IMR-90 (cell line): Measurements from ENCODE around the gene LGMN. TPM values are rescaled to one million over a fixed set of nuclear protein-coding genes. Genes with fewer than 3 reads are reported as not detected.
A peak's percentile ranks its signal among the peaks of the same experiment; 100 is the strongest.

ENCODE experiments used
- ATAC-seq: fragments of 200-7000 bp; cut with Tn5 transposase; 2 replicates; pipeline ENCODE4 v1.9.1; 2020; ENCODE audit warnings: low read depth, mild to moderate bottlenecking, moderate library complexity
- BruUV-seq: library from RNA; stranded (reverse); fragments of 400-500 nt; replicated peaks from 2 replicates; lab custom pipeline; 2021; lab: Mats Ljungman, UMichigan
- CTCF ChIA-PET: fragments of 300-600 bp; formaldehyde crosslinking; extraction: SDS; loops from one replicate; lab custom pipeline; 2021; ENCODE audit warnings: antibody characterized with exemption; lab: Yijun Ruan, JAX
- POLR2A ChIA-PET: fragments of 300-600 bp; sonication (Branson Sonifier 250); formaldehyde crosslinking; loops from one replicate; lab custom pipeline; 2022; ENCODE audit warnings: antibody characterized with exemption; ENCODE audit not compliant: unreplicated experiment; lab: Charles Lee
- DNase-seq: peaks from one replicate; pipeline ENCODE4 v3.0.0; 2013
- H2AFZ ChIP-seq: replicated peaks from 2 replicates; pipeline ENCODE3; 2013; ENCODE audit warnings: low read length, mild to moderate bottlenecking; ENCODE audit not compliant: poor library complexity
- H2AK5ac ChIP-seq: 2 replicates; pipeline ENCODE4 v1.6.1; 2013; ENCODE audit warnings: low read depth, low read length, inconsistent platforms
- H2AK9ac ChIP-seq: replicated peaks from 2 replicates; pipeline ENCODE3; 2013; ENCODE audit warnings: mild to moderate bottlenecking, low read depth, low read length, moderate library complexity; ENCODE audit not compliant: poor library complexity
- H2BK120ac ChIP-seq: 2 replicates; pipeline ENCODE4 v1.6.1; 2013; ENCODE audit warnings: low read depth, low read length, inconsistent platforms
- H2BK15ac ChIP-seq: 3 replicates; pipeline ENCODE4 v1.6.1; 2013; ENCODE audit warnings: low read depth, low read length, inconsistent platforms
- H2BK20ac ChIP-seq: 2 replicates; pipeline ENCODE4 v1.6.1; 2013; ENCODE audit warnings: low read depth, mild to moderate bottlenecking, inconsistent platforms, low read length, moderate library complexity
- H2BK5ac ChIP-seq: 2 replicates; pipeline ENCODE4 v1.6.1; 2013; ENCODE audit warnings: mild to moderate bottlenecking, low read depth, low read length, inconsistent platforms; ENCODE audit not compliant: poor library complexity, severe bottlenecking
- H3K14ac ChIP-seq: replicated peaks from 2 replicates; pipeline ENCODE4 v1.6.1; 2013; ENCODE audit warnings: low read depth, low read length, inconsistent platforms
- H3K18ac ChIP-seq: 2 replicates; pipeline ENCODE4 v1.6.1; 2013; ENCODE audit warnings: low read depth, low read length, control low read depth
- H3K23ac ChIP-seq: 2 replicates; pipeline ENCODE4 v1.6.1; 2013; ENCODE audit warnings: low read depth, low read length, inconsistent platforms
- H3K27ac ChIP-seq: 2 replicates; pipeline ENCODE4 v1.5.1; 2013; ENCODE audit warnings: mild to moderate bottlenecking, control low read depth, low read length; ENCODE audit not compliant: insufficient read depth
- H3K27me3 ChIP-seq: 2 replicates; pipeline ENCODE4 v1.6.1; 2013; ENCODE audit warnings: low read length; ENCODE audit not compliant: control insufficient read depth, insufficient read depth
- H3K36me3 ChIP-seq: 2 replicates; pipeline ENCODE4 v1.6.1; 2013; ENCODE audit warnings: low read length, mixed read lengths; ENCODE audit not compliant: control insufficient read depth, insufficient read depth
- H3K4ac ChIP-seq: 2 replicates; pipeline ENCODE4 v1.6.1; 2013; ENCODE audit warnings: low read depth, low read length, inconsistent platforms
- H3K4me1 ChIP-seq: 2 replicates; pipeline ENCODE4 v1.6.1; 2013; ENCODE audit warnings: low read length, mixed read lengths; ENCODE audit not compliant: control insufficient read depth, insufficient read depth
- H3K4me2 ChIP-seq: 2 replicates; pipeline ENCODE4 v1.6.1; 2013; ENCODE audit warnings: low read depth, mild to moderate bottlenecking, control low read depth, low read length, moderate library complexity
- H3K4me3 ChIP-seq: 2 replicates; pipeline ENCODE4 v1.5.1; 2013; ENCODE audit warnings: low read depth, mild to moderate bottlenecking, control low read depth, low read length, moderate library complexity; ENCODE audit not compliant: insufficient read depth
- H3K56ac ChIP-seq: 2 replicates; pipeline ENCODE4 v1.6.1; 2013; ENCODE audit warnings: low read length, inconsistent platforms; ENCODE audit not compliant: insufficient read depth; ENCODE audit errors: extremely low read depth
- H3K79me1 ChIP-seq, 2 experiments: 2 replicates each; pipeline ENCODE4 v1.6.1; 2013; ENCODE audit warnings: low read length in 2 of 2, inconsistent platforms in 1 of 2, low read depth in 1 of 2
- H3K9ac ChIP-seq: 2 replicates; pipeline ENCODE4 v1.6.1; 2013; ENCODE audit warnings: low read depth, low read length, control low read depth
- H3K9me1 ChIP-seq: 2 replicates; pipeline ENCODE4 v1.6.1; 2013; ENCODE audit warnings: low read length, inconsistent platforms; ENCODE audit not compliant: insufficient read depth
- H3K9me3 ChIP-seq: 2 replicates; pipeline ENCODE4 v1.6.1; 2013; ENCODE audit warnings: low read length; ENCODE audit not compliant: control insufficient read depth, insufficient read depth
- H4K20me1 ChIP-seq: 2 replicates; pipeline ENCODE4 v1.6.1; 2013; ENCODE audit warnings: low read length, inconsistent platforms; ENCODE audit not compliant: insufficient read depth
- H4K5ac ChIP-seq: 2 replicates; pipeline ENCODE4 v1.6.1; 2013; ENCODE audit warnings: mild to moderate bottlenecking, low read depth, low read length, control low read depth
- H4K8ac ChIP-seq, 2 experiments: 2 replicates each; pipeline ENCODE4 v1.6.1; 2013; ENCODE audit warnings: low read depth in 2 of 2, low read length in 2 of 2, control low read depth in 1 of 2, inconsistent platforms in 1 of 2
- H4K91ac ChIP-seq: 2 replicates; pipeline ENCODE4 v1.6.1; 2013; ENCODE audit warnings: low read depth, low read length, inconsistent platforms; ENCODE audit not compliant: insufficient read depth
- BHLHE40 ChIP-seq: fragments of 150-350 bp; IDR thresholded peaks from 2 replicates; pipeline ENCODE4 v1.6.1; 2016; ENCODE audit warnings: mild to moderate bottlenecking, low read depth, low read length
- CEBPB ChIP-seq: IDR thresholded peaks from 2 replicates; pipeline ENCODE4 v1.6.1; 2012; ENCODE audit warnings: low read depth, low read length, improper control_type of control experiment
- CHD1 ChIP-seq: IDR thresholded peaks from 2 replicates; pipeline ENCODE4 v1.6.1; 2012; ENCODE audit warnings: low read depth, low read length, improper control_type of control experiment
- CTCF ChIP-seq: conservative IDR thresholded peaks from 2 replicates; pipeline ENCODE4 v1.5.1; 2012; ENCODE audit warnings: mild to moderate bottlenecking, low read depth, low read length, improper control_type of control experiment
- ELK1 ChIP-seq: fragments of 150-350 bp; IDR thresholded peaks from 2 replicates; pipeline ENCODE4 v1.6.1; 2016; ENCODE audit warnings: low read depth, mild to moderate bottlenecking, low read length, moderate library complexity, borderline replicate concordance
- FOS ChIP-seq: fragments of 150-350 bp; IDR thresholded peaks from 2 replicates; pipeline ENCODE4 v1.6.1; 2016; ENCODE audit warnings: low read depth, low read length
- MAFK ChIP-seq: IDR thresholded peaks from 2 replicates; pipeline ENCODE4 v1.6.1; 2012; ENCODE audit warnings: low read depth, low read length, improper control_type of control experiment
- MAZ ChIP-seq: IDR thresholded peaks from 2 replicates; pipeline ENCODE4 v1.6.1; 2012; ENCODE audit warnings: low read depth, mild to moderate bottlenecking, low read length, improper control_type of control experiment, moderate library complexity, borderline replicate concordance
- MXI1 ChIP-seq: IDR thresholded peaks from 2 replicates; pipeline ENCODE4 v1.6.1; 2012; ENCODE audit warnings: low read depth, mild to moderate bottlenecking, low read length, moderate library complexity, borderline replicate concordance
- NFE2L2 ChIP-seq: fragments of 150-350 bp; IDR thresholded peaks from 2 replicates; pipeline ENCODE4 v1.6.1; 2016; ENCODE audit warnings: low read depth, mild to moderate bottlenecking, low read length
- POLR2A ChIP-seq: IDR thresholded peaks from 2 replicates; pipeline ENCODE4 v1.6.1; 2012; ENCODE audit warnings: mild to moderate bottlenecking, low read depth, low read length
- RAD21 ChIP-seq: IDR thresholded peaks from 2 replicates; pipeline ENCODE4 v1.6.1; 2012; ENCODE audit warnings: low read length, improper control_type of control experiment
- RCOR1 ChIP-seq: IDR thresholded peaks from 2 replicates; pipeline ENCODE4 v1.6.1; 2012; ENCODE audit warnings: mild to moderate bottlenecking, low read length, improper control_type of control experiment; ENCODE audit not compliant: insufficient replicate concordance
- RFX5 ChIP-seq: IDR thresholded peaks from 2 replicates; pipeline ENCODE4 v1.8.0; 2012; ENCODE audit warnings: low read depth, mild to moderate bottlenecking, low read length, moderate library complexity
- SMC3 ChIP-seq: fragments of 150-350 bp; IDR thresholded peaks from 2 replicates; pipeline ENCODE4 v1.6.1; 2016; ENCODE audit warnings: low read depth, mild to moderate bottlenecking, antibody characterized with exemption, low read length, moderate library complexity
- USF2 ChIP-seq: fragments of 150-350 bp; IDR thresholded peaks from 2 replicates; pipeline ENCODE4 v1.6.1; 2017; ENCODE audit warnings: mild to moderate bottlenecking, antibody characterized with exemption, low read length, low read depth
- WGBS, 2 experiments: methylation state at CpG; one replicate each; pipeline versions ENCODE4 v1.1.5 to v1.1.7; 2013; ENCODE audit warnings: missing lambda C conversion rate in 2 of 2; ENCODE audit not compliant: insufficient read length in 1 of 2; ENCODE audit errors: extremely low coverage in 2 of 2; 5-methylcytosine and 5-hydroxymethylcytosine counted together
- dilution Hi-C: fragments of 300-500 bp; cut with HindIII; formaldehyde crosslinking; loops from one replicate; pipeline ENCODE4 v1.14.3; 2018; ENCODE audit warnings: low sequenced_read_pairs; ENCODE audit not compliant: unreplicated experiment
- in situ Hi-C: fragments of 300-500 bp; cut with MboI; formaldehyde crosslinking; loops from 3 replicates; pipeline ENCODE4 v1.14.3; 2019; ENCODE audit warnings: low sequenced_read_pairs, inconsistent platforms, mixed read lengths
- intact Hi-C: fragments of 100-400 bp; cut with micrococcal nuclease; formaldehyde crosslinking; loops from 2 replicates; pipeline ENCODE4 v1.10.0; 2022
- polyA plus RNA-seq, 3 experiments: library from polyadenylated mRNA; depleted of rRNA; stranded (reverse); fragments of >200 nt; gene quantifications; 2 replicates each; pipeline ENCODE4 v1.2.3, GENCODE V29; 2012; ENCODE audit warnings: low replicate concordance in 1 of 3
- total RNA-seq: library from RNA; depleted of rRNA; stranded (reverse); fragments of >200 nt; gene quantifications from 2 replicates; pipeline ENCODE4 v1.2.3, GENCODE V29; 2012

Gene LGMN
- total and polyA plus RNA-seq, 2 of the 4 experiments (the other 2 are of a cell fraction), result 19.2 to 39.3 TPM

GRCh38 chr14:92663049-92663448 is 85.4 kb downstream of the LGMN start:
- no peak overlapping the region for H2AFZ ChIP-seq
- in situ Hi-C loops, result no loop called here
- H3K56ac ChIP-seq, result no peak overlapping the region
- H2BK5ac ChIP-seq, result no peak overlapping the region
- no peaks in the 10 kb centered on the region for H3K9me3 ChIP-seq
- H2AK5ac ChIP-seq, result no peak overlapping the region
- no peak overlapping the region for H2BK20ac ChIP-seq
- CTCF ChIA-PET, result no interaction called here
- H3K9me1 ChIP-seq, result peaks cover 12% of the 10 kb centered on the region
- H3K36me3 ChIP-seq, result peaks cover 31% of the 10 kb centered on the region
- no peak; the same call in 1 of the 2 replicates for ATAC-seq
- no peak overlapping the region for H3K18ac ChIP-seq
- H3K4me3 ChIP-seq, result no peak overlapping the region
- no peak overlapping the region for H3K23ac ChIP-seq
- no peak overlapping the region for H3K27ac ChIP-seq
- H3K4me2 ChIP-seq, result no peak overlapping the region
- H2BK120ac ChIP-seq, result no peak overlapping the region
- WGBS, 2 experiments, result 80% methylated on average over 1 of the region's 7 CpGs; no CpG with 5 or more reads in 1 of the 2 experiments
- no peaks in the 10 kb centered on the region for H3K4me1 ChIP-seq
- TF ChIP-seq FOS, result no peak
- TF ChIP-seq RAD21, result no peak
- TF ChIP-seq ELK1, result no peak
- TF ChIP-seq MAZ, result no peak
- TF ChIP-seq CHD1, result no peak
- TF ChIP-seq POLR2A, result no peak
- no peak for TF ChIP-seq RFX5
- no peak for TF ChIP-seq USF2
- no peak for TF ChIP-seq MXI1
- no peak for TF ChIP-seq NFE2L2
- TF ChIP-seq CTCF, result no peak
- no peak for TF ChIP-seq RCOR1
- no peak for TF ChIP-seq BHLHE40
- no peak for TF ChIP-seq CEBPB
- no peak for TF ChIP-seq MAFK
- TF ChIP-seq SMC3, result no peak
- H3K14ac ChIP-seq, result no peak overlapping the region
- no peak overlapping the region for H3K9ac ChIP-seq
- H4K91ac ChIP-seq, result no peak overlapping the region
- no peak overlapping the region for H4K5ac ChIP-seq
- POLR2A ChIA-PET, result no interaction called here
- no TSS peak for BruUV-seq
- H4K8ac ChIP-seq, result no peak overlapping the region
- no peak overlapping the region for H2BK15ac ChIP-seq
- intact Hi-C loops, result no loop called here
- peaks cover 15 to 18% of the 10 kb centered on the region in 2 experiments; a peak in 3 of 4 replicates for H3K79me1 ChIP-seq
- dilution Hi-C loops, result no loop called here
- H3K27me3 ChIP-seq, result no peaks in the 10 kb centered on the region
- H4K20me1 ChIP-seq, result no peaks in the 10 kb centered on the region
- peak overlapping the region; percentile 55 for H2AK9ac ChIP-seq
- peak; percentile 30 for DNase-seq
- H3K4ac ChIP-seq, result no peak overlapping the region; the same call in 1 of the 2 replicates
